Osteoblast (primary cell): ENCODE results near the gene TRIM28. TPM values are rescaled to one million over a fixed set of nuclear protein-coding genes. Genes with fewer than 3 reads are reported as not detected.

Source experiments
- DNase-seq: peaks from one replicate; pipeline ENCODE4 v3.0.0; 2011; ENCODE audit warnings: low spot score, mixed read lengths; ENCODE audit not compliant: insufficient read length; ENCODE audit errors: missing footprints
- H2AFZ ChIP-seq: 2 replicates; pipeline ENCODE4 v1.6.0; 2011; ENCODE audit warnings: mild to moderate bottlenecking, low read length
- H3K27ac ChIP-seq: 2 replicates; pipeline ENCODE4 v1.5.1; 2011; ENCODE audit warnings: mild to moderate bottlenecking, low read depth, low read length, moderate library complexity
- H3K27me3 ChIP-seq: 2 replicates; pipeline ENCODE4 v1.6.0; 2012; ENCODE audit warnings: mild to moderate bottlenecking, control low read depth, inconsistent platforms, low read length, moderate library complexity; ENCODE audit not compliant: insufficient read depth
- H3K36me3 ChIP-seq: 2 replicates; pipeline ENCODE4 v1.5.1; 2011; ENCODE audit warnings: mild to moderate bottlenecking, low read length, control low read depth, moderate library complexity; ENCODE audit not compliant: insufficient read depth
- H3K4me1 ChIP-seq: 2 replicates; pipeline ENCODE4 v1.5.1; 2011; ENCODE audit warnings: mild to moderate bottlenecking, low read length, control low read depth, moderate library complexity; ENCODE audit not compliant: insufficient read depth
- H3K4me2 ChIP-seq: 2 replicates; pipeline ENCODE4 v1.6.0; 2011; ENCODE audit warnings: mild to moderate bottlenecking, low read length; ENCODE audit not compliant: insufficient read depth
- H3K4me3 ChIP-seq: fragments of 200-600 bp; sonication (generic); 3 replicates; pipeline ENCODE4 v1.5.1; 2012; ENCODE audit warnings: mild to moderate bottlenecking, low read length, inconsistent platforms; ENCODE audit not compliant: insufficient read depth
- H3K79me2 ChIP-seq: 2 replicates; pipeline ENCODE4 v1.6.0; 2012; ENCODE audit warnings: mild to moderate bottlenecking, low read length, control low read depth, inconsistent platforms; ENCODE audit not compliant: insufficient read depth
- H3K9me3 ChIP-seq: 2 replicates; pipeline ENCODE4 v1.5.1; 2011; ENCODE audit warnings: low read depth, low read length, control low read depth
- H4K20me1 ChIP-seq: 2 replicates; pipeline ENCODE4 v1.6.0; 2012; ENCODE audit warnings: mild to moderate bottlenecking, low read length, control low read depth; ENCODE audit not compliant: insufficient read depth
- total RNA-seq: library from RNA; depleted of rRNA; stranded (reverse); fragments of >200 nt; gene quantifications from 2 replicates; pipeline ENCODE4 v1.2.3, GENCODE V29; 2012
- TF ChIP-seq, protein P1 (sequence below): IDR thresholded peaks from 2 replicates; pipeline ENCODE4 v1.5.1; 2011; ENCODE audit warnings: mild to moderate bottlenecking, low read depth, low read length, moderate library complexity; ENCODE audit errors: extremely low read depth

TRIM28 gene
- total RNA-seq, 1 donor, result 224 TPM

- H3K4me3 ChIP-seq, result no peak overlapping the region
- peaks cover 73% of the 10 kb centered on the region for H3K79me2 ChIP-seq
- peaks cover 63% of the 10 kb centered on the region for H3K36me3 ChIP-seq
- H3K27me3 ChIP-seq, result peaks cover 1% of the 10 kb centered on the region
- no peak overlapping the region for H3K27ac ChIP-seq
- H3K4me1 ChIP-seq, result peaks cover 14% of the 10 kb centered on the region
- TF ChIP-seq, protein P1, sequence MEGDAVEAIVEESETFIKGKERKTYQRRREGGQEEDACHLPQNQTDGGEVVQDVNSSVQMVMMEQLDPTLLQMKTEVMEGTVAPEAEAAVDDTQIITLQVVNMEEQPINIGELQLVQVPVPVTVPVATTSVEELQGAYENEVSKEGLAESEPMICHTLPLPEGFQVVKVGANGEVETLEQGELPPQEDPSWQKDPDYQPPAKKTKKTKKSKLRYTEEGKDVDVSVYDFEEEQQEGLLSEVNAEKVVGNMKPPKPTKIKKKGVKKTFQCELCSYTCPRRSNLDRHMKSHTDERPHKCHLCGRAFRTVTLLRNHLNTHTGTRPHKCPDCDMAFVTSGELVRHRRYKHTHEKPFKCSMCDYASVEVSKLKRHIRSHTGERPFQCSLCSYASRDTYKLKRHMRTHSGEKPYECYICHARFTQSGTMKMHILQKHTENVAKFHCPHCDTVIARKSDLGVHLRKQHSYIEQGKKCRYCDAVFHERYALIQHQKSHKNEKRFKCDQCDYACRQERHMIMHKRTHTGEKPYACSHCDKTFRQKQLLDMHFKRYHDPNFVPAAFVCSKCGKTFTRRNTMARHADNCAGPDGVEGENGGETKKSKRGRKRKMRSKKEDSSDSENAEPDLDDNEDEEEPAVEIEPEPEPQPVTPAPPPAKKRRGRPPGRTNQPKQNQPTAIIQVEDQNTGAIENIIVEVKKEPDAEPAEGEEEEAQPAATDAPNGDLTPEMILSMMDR, result no peak
- H4K20me1 ChIP-seq, result peaks cover 57% of the 10 kb centered on the region
- DNase-seq, result peak; percentile 57
- no peak overlapping the region for H3K4me2 ChIP-seq
- H3K9me3 ChIP-seq, result no peaks in the 10 kb centered on the region
- H2AFZ ChIP-seq, result no peak overlapping the region
Observed at GRCh38 chr19:58547323-58548312, 3.8 kb downstream of the TRIM28 start.

DNA sequence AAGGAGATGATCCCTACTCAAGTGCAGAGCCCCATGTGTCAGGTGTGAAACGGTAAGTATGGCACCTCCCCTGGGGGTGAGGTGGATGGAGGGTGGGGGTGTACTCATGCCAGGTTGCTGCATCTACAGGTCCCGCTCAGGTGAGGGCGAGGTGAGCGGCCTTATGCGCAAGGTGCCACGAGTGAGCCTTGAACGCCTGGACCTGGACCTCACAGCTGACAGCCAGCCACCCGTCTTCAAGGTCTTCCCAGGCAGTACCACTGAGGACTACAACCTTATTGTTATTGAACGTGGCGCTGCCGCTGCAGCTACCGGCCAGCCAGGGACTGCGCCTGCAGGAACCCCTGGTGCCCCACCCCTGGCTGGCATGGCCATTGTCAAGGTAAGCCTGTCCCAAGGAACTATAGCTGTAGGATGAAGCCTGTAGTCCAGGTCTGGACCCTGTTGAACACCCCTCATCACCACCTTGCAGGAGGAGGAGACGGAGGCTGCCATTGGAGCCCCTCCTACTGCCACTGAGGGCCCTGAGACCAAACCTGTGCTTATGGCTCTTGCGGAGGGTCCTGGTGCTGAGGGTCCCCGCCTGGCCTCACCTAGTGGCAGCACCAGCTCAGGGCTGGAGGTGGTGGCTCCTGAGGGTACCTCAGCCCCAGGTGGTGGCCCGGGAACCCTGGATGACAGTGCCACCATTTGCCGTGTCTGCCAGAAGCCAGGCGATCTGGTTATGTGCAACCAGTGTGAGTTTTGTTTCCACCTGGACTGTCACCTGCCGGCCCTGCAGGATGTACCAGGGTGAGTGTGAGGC lies 5.2 kb downstream of the TRIM28 start:
- peaks cover 71% of the 10 kb centered on the region for H3K36me3 ChIP-seq
- H4K20me1 ChIP-seq, result peaks cover 57% of the 10 kb centered on the region
- no peak overlapping the region for H3K4me2 ChIP-seq

DNA sequence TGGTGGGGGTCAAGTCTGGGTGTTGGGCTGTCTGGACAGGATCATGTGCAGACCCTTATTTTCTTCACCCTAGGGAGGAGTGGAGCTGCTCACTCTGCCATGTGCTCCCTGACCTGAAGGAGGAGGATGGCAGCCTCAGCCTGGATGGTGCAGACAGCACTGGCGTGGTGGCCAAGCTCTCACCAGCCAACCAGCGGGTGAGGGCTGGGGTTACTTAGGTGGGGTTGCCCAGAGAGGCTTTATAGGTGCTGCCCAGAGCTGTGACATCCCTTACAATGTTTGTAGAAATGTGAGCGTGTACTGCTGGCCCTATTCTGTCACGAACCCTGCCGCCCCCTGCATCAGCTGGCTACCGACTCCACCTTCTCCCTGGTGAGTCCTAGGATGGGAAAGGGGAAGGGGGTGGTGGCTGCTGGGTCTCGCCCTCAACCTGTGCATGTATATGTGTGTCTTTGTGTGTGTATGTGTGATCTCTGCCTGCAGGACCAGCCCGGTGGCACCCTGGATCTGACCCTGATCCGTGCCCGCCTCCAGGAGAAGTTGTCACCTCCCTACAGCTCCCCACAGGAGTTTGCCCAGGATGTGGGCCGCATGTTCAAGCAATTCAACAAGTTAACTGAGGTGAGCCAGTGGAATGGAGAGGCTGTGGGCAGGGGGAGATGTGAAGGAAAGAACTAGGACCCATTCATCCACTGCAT lies 5.9 kb downstream of the TRIM28 start:
- no peak overlapping the region for H3K4me2 ChIP-seq
- H3K4me1 ChIP-seq, result peaks cover 27% of the 10 kb centered on the region
- H3K36me3 ChIP-seq, result peaks cover 71% of the 10 kb centered on the region
- no peak overlapping the region for H3K27ac ChIP-seq
- H3K79me2 ChIP-seq, result peaks cover 89% of the 10 kb centered on the region
- H2AFZ ChIP-seq, result no peak overlapping the region
- peaks cover 57% of the 10 kb centered on the region for H4K20me1 ChIP-seq
- DNase-seq, result peak; percentile 60
- H3K27me3 ChIP-seq, result no peaks in the 10 kb centered on the region
- TF ChIP-seq, protein P1, result no peak
- no peak overlapping the region for H3K4me3 ChIP-seq
- no peaks in the 10 kb centered on the region for H3K9me3 ChIP-seq

More for the DNA sequence above, 5.2 kb downstream of the TRIM28 start:
- no peaks in the 10 kb centered on the region for H3K9me3 ChIP-seq
- no peak overlapping the region for H2AFZ ChIP-seq
- H3K79me2 ChIP-seq, result peaks cover 85% of the 10 kb centered on the region
- peaks cover 21% of the 10 kb centered on the region for H3K4me1 ChIP-seq
- H3K4me3 ChIP-seq, result no peak overlapping the region
- TF ChIP-seq, protein P1, result no peak
- H3K27ac ChIP-seq, result no peak overlapping the region
- H3K27me3 ChIP-seq, result no peaks in the 10 kb centered on the region
- peak; percentile 77 for DNase-seq
